Osteoblast (primary cell): ENCODE data around the gene PALLD. TPM values are rescaled to one million over a fixed set of nuclear protein-coding genes. Genes with fewer than 3 reads are reported as not detected.

Experiments
- DNase-seq: peaks from one replicate; pipeline ENCODE4 v3.0.0; 2011; ENCODE audit warnings: low spot score, mixed read lengths; ENCODE audit not compliant: insufficient read length; ENCODE audit errors: missing footprints
- H2AFZ ChIP-seq: 2 replicates; pipeline ENCODE4 v1.6.0; 2011; ENCODE audit warnings: mild to moderate bottlenecking, low read length
- H3K27ac ChIP-seq: 2 replicates; pipeline ENCODE4 v1.5.1; 2011; ENCODE audit warnings: mild to moderate bottlenecking, low read depth, low read length, moderate library complexity
- H3K27me3 ChIP-seq: 2 replicates; pipeline ENCODE4 v1.6.0; 2012; ENCODE audit warnings: mild to moderate bottlenecking, control low read depth, inconsistent platforms, low read length, moderate library complexity; ENCODE audit not compliant: insufficient read depth
- H3K36me3 ChIP-seq: 2 replicates; pipeline ENCODE4 v1.5.1; 2011; ENCODE audit warnings: mild to moderate bottlenecking, low read length, control low read depth, moderate library complexity; ENCODE audit not compliant: insufficient read depth
- H3K4me1 ChIP-seq: 2 replicates; pipeline ENCODE4 v1.5.1; 2011; ENCODE audit warnings: mild to moderate bottlenecking, low read length, control low read depth, moderate library complexity; ENCODE audit not compliant: insufficient read depth
- H3K4me2 ChIP-seq: 2 replicates; pipeline ENCODE4 v1.6.0; 2011; ENCODE audit warnings: mild to moderate bottlenecking, low read length; ENCODE audit not compliant: insufficient read depth
- H3K4me3 ChIP-seq: fragments of 200-600 bp; sonication (generic); 3 replicates; pipeline ENCODE4 v1.5.1; 2012; ENCODE audit warnings: mild to moderate bottlenecking, low read length, inconsistent platforms; ENCODE audit not compliant: insufficient read depth
- H3K79me2 ChIP-seq: 2 replicates; pipeline ENCODE4 v1.6.0; 2012; ENCODE audit warnings: mild to moderate bottlenecking, low read length, control low read depth, inconsistent platforms; ENCODE audit not compliant: insufficient read depth
- H3K9me3 ChIP-seq: 2 replicates; pipeline ENCODE4 v1.5.1; 2011; ENCODE audit warnings: low read depth, low read length, control low read depth
- H4K20me1 ChIP-seq: 2 replicates; pipeline ENCODE4 v1.6.0; 2012; ENCODE audit warnings: mild to moderate bottlenecking, low read length, control low read depth; ENCODE audit not compliant: insufficient read depth
- total RNA-seq: library from RNA; depleted of rRNA; stranded (reverse); fragments of >200 nt; gene quantifications from 2 replicates; pipeline ENCODE4 v1.2.3, GENCODE V29; 2012
- TF ChIP-seq, protein P1 (sequence below): IDR thresholded peaks from 2 replicates; pipeline ENCODE4 v1.5.1; 2011; ENCODE audit warnings: mild to moderate bottlenecking, low read depth, low read length, moderate library complexity; ENCODE audit errors: extremely low read depth

The PALLD gene
- total RNA-seq, 1 donor = 244 TPM

DNA sequence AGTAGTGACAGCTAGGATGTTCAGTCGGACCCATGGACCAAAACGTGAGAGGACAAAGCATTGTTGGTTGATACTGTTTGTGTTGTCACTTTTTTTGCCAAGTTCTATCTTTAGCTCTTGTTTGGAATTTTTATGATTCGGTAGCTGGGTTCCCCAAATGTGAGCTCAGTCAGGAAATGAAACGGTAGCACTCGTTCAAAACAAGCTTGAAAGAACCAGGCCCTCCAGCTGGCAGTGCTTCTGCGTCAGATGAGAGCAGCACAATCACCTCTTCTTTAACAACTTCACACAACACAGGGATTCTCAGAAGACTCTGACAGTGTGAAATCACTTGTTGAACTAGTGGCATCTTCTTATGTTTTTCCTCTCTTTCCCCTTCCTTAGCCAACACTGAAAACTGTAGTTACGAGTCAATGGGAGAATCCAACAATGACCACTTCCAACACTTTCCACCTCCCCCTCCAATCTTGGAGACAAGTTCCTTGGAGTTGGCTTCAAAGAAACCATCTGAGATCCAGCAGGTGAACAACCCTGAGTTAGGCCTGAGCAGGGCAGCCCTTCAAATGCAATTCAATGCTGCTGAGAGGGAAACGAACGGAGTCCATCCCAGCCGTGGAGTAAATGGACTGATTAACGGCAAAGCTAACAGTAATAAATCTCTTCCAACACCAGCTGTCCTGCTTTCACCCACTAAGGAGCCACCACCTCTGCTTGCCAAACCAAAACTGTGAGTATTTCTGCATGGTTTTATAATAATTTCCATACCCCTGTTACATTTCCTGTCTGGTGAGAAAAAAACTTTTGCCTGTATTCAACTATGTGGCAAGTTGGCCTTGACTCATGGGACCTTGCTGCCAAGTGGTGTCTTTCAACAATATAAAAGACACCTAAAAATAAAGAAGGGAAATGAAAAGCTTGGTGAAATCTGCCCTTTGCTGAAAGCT lies 214.6 kb downstream of the PALLD start:
- Histone ChIP-seq H2AFZ (no peak overlapping the region), H3K27me3 (no peaks in the 10 kb centered on the region), H3K4me3 (peak overlapping the region; percentile 0), H3K9me3 (no peaks in the 10 kb centered on the region), H3K79me2 (peaks cover 3% of the 10 kb centered on the region), H3K4me2 (peak overlapping the region; percentile 53), H3K27ac (peak overlapping the region; percentile 84), H3K36me3 (peaks cover 48% of the 10 kb centered on the region), H3K4me1 (peaks cover 44% of the 10 kb centered on the region), H4K20me1 (no peaks in the 10 kb centered on the region)
- TF ChIP-seq, protein P1, sequence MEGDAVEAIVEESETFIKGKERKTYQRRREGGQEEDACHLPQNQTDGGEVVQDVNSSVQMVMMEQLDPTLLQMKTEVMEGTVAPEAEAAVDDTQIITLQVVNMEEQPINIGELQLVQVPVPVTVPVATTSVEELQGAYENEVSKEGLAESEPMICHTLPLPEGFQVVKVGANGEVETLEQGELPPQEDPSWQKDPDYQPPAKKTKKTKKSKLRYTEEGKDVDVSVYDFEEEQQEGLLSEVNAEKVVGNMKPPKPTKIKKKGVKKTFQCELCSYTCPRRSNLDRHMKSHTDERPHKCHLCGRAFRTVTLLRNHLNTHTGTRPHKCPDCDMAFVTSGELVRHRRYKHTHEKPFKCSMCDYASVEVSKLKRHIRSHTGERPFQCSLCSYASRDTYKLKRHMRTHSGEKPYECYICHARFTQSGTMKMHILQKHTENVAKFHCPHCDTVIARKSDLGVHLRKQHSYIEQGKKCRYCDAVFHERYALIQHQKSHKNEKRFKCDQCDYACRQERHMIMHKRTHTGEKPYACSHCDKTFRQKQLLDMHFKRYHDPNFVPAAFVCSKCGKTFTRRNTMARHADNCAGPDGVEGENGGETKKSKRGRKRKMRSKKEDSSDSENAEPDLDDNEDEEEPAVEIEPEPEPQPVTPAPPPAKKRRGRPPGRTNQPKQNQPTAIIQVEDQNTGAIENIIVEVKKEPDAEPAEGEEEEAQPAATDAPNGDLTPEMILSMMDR = no peak
- peak; percentile 80 for DNase-seq

DNA sequence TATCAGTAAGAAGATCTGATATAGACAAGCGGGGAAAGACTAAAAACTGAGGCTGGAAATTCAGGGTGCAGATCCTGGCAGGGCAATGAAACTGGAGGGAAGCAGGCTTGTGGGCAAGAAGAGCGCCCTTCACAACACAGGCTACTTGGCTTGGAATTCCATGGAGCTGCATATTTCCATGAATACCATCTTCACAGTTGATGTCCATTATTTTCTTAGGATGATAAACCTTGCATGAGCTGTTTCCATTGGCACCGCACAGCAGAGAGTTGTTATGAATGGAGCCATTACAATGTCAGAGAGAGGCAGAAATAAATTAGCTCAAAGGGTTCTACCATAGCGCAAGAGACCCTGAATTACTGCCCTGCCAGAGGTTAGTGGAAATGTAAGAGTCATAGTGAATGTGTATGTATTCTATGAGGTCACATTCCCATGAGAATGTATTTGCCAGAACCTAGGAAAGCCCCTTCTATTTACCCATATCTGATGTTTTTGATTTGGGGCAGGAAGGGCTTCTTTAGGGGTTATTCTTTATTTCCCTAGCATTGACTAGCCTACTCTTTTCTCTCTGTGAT lies 215.6 kb downstream of the PALLD start:
- Histone ChIP-seq H4K20me1 (no peaks in the 10 kb centered on the region), H3K36me3 (peaks cover 46% of the 10 kb centered on the region), H3K4me2 (peak overlapping the region; percentile 10), H2AFZ (no peak overlapping the region), H3K79me2 (peaks cover 3% of the 10 kb centered on the region), H3K4me3 (no peak overlapping the region), H3K4me1 (peaks cover 36% of the 10 kb centered on the region), H3K27me3 (no peaks in the 10 kb centered on the region), H3K27ac (peak overlapping the region; percentile 84), H3K9me3 (no peaks in the 10 kb centered on the region)
- peak; percentile 71 for DNase-seq
- TF ChIP-seq, protein P1 = no peak

DNA sequence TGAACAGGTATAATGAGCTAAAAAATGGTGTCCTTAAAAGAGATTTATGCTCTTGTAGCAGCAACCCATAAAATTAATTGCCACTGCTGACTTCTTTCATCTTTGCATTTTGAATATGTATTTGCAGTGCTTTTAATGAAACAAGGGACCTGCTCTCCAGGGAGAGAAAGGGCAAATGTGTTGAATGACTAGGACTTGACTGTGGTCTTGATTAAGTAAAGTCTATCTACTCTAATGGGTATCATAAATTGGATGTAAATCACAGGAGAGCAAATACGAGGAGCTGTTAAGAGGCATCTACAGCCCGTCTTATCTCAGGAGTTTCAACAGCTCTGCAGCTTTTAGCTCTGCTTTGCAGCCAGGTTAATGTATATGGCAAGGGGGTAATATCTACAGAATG lies 216.4 kb downstream of the PALLD start:
- DNase-seq = no peak
- Histone ChIP-seq H4K20me1 (no peaks in the 10 kb centered on the region), H3K9me3 (no peaks in the 10 kb centered on the region), H3K27ac (peak overlapping the region; percentile 84), H3K4me3 (no peak overlapping the region), H3K4me2 (no peak overlapping the region), H3K79me2 (peaks cover 3% of the 10 kb centered on the region), H3K4me1 (peaks cover 36% of the 10 kb centered on the region), H3K27me3 (no peaks in the 10 kb centered on the region), H3K36me3 (peaks cover 45% of the 10 kb centered on the region), H2AFZ (no peak overlapping the region)
- TF ChIP-seq, protein P1 = no peak

DNA sequence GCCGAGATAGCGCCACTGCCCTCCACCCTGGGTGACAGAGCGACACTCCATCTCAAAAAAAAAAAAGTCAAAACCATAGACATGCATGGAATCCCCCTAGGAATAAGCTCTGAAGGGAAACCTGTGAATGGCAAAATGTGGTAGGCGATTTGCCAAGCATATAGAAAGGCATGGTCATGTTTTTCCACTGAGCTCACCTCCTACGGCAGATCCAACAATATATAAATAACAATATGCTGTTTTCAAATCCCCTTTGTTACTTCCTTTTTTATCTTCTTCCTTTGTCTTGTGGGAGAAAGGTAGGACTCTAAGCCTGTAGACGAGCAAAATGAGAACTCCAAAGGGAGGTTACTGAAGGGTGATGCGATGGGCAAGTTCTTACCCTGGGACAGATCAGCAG lies 219.0 kb downstream of the PALLD start:
- H3K36me3 ChIP-seq = peaks cover 48% of the 10 kb centered on the region

More for the DNA sequence above, 219.0 kb downstream of the PALLD start:
- Histone ChIP-seq H3K4me2 (no peak overlapping the region), H3K79me2 (peaks cover 3% of the 10 kb centered on the region), H3K9me3 (no peaks in the 10 kb centered on the region), H3K27me3 (no peaks in the 10 kb centered on the region), H4K20me1 (no peaks in the 10 kb centered on the region), H3K4me1 (peaks cover 29% of the 10 kb centered on the region), H2AFZ (no peak overlapping the region), H3K4me3 (no peak overlapping the region), H3K27ac (no peak overlapping the region)
- DNase-seq = no peak
- TF ChIP-seq, protein P1 = no peak
